K562 (cell line): ENCODE results near the gene KCNN3.

Source experiments
- CBX8 ChIP-seq: fragments of 200-600 bp; sonication (generic); IDR thresholded peaks from 2 replicates; pipeline ENCODE4 v1.6.1; 2012; ENCODE audit warnings: borderline replicate concordance, mixed run types, low read depth, mild to moderate bottlenecking, moderate library complexity, mixed read lengths, low read length, control low read depth, inconsistent platforms; ENCODE audit not compliant: poor library complexity, severe bottlenecking; ENCODE audit errors: extremely low read depth
- FIP1L1 ChIP-seq: fragments of 200-400 bp; formaldehyde crosslinking; IDR thresholded peaks from 2 replicates; pipeline ENCODE4 v1.6.1; 2018; ENCODE audit warnings: mild to moderate bottlenecking, low read depth, low read length; ENCODE audit not compliant: poor library complexity, severe bottlenecking
- NKRF ChIP-seq: fragments of 450-650 bp; IDR thresholded peaks from 2 replicates; pipeline ENCODE4 v1.6.1; 2016; ENCODE audit warnings: borderline replicate concordance
- PHF21A ChIP-seq: fragments of 450-650 bp; IDR thresholded peaks from 2 replicates; pipeline ENCODE4 v1.6.1; 2017; ENCODE audit warnings: low read depth, borderline replicate concordance

- TF ChIP-seq CBX8 (no peak), FIP1L1 (no peak), NKRF (no peak), PHF21A (no peak)
Observed at GRCh38 chr1:154899041-154899440, 29.0 kb upstream of the KCNN3 start.
